ENCODE results near the gene DPF3.

DPF3 gene

GRCh38 chr14:72833174-72833573 is 60.7 kb downstream of the DPF3 start:
- no peak for DNase-seq

DNA sequence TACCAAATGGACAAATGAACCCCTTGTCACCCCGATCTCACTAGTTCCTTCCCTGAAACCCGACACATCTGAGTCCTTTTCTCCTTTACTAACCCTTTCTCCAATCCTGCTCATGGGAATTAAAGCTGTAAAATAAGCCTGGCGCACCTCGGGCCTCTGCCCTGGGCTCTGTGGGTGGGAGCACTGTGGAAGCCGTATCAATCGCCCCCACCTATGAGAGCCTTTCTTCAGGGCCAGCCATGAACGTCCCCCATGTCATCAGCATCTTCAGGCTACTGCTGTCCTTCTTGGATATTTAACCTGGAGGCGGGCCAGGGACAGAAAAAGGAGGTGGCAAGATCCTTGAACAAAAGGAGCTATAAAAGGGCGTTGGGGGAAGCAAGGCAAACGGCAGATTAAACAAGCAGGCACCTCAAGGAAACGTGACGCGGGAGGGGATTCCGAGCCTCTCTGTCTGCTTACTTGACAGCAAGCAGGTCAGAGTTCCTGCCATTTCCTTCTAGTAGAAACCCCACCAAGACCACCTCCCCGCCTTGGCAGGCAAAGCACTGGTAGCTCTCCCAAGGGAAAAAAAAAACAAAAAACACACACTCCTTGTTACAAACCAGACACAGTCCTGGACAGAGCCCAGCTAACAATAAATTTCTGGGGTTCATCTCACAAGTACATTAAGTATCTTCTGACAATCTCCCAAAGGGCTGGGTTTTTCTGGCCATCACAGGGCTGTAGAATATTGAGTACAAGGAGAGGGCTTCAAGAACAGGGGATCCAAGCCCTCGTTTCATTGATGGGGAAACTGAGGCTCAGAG is 62.9 kb downstream of the DPF3 start:
- DNase-seq = no peak

DNA sequence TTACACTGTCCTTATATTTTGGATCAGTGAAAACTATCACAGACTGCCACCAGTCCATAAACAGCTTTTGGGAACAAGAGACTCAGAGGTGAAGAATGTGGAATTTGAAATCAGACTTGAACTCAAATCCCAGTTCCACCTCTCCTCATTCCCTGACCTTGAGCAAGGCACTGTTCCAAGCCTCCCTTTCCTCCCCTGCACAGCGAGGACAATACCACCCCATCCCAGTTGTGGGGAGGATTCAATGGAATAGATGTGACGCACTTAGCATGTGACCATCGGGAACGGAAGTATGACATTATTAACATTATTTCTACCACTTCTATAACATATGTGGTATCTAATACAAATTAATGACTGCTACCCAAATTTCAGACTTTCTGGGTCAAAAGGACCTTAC is 63.5 kb downstream of the DPF3 start:
- DNase-seq = no peak

DNA sequence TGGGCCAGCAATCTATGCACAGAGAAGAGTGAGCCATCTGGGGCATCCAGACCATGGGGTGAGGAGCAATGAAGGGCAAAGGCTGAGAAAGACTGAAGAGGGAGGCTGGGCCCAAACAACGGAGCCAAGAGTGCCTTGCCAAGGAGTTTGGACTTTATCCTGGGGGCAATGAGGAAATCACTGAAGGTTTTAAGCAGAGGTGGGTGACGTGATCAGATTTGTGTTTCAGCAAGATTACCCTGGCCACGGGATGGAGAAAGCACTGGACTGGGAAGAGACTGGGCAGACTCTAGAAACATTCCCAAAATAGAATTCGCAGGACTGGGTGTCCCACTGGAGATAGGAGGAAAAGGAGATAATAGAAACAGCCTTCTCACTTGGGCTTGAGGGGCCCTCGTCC is 65.3 kb downstream of the DPF3 start:
- no peak for DNase-seq

GRCh38 chr14:72826039-72826438 is 67.9 kb downstream of the DPF3 start:
- DNase-seq = no peak

- DNase-seq = no peak
Measured at GRCh38 chr14:72825486-72825885, 68.4 kb downstream of the DPF3 start.

- no peak for DNase-seq
Measured at GRCh38 chr14:72824051-72824450, 69.8 kb downstream of the DPF3 start.

DNA sequence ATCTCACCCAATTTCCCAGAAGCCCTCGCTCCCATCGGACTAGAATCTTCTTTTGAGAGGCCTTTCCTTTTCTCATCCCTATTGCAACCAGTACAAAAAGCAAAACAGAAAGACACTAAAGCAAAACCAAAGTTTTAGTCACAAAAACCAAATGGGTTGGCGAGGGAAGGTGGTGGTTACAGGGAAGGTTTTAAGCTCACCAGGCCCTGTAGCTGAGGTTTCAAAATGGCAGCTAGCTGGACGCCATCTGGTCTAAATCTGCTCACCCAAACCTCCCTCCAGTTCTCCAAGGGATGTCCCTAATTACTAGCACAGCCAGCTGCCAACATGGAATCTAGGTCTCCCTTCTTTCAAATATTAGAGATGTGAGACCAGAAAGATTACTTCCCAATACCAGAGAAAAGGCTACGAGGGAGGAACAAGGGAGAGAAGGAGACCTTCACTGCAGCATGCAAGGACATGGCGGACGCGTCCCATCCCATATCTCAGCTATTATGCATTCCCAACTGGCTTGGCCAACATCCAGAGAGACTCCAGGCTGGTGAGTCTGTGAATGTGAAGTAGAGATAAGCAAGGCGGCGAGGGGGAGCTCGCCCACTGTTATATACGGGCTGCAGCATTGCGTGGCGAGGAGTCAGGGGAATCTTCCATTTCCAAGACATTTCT is 70.8 kb downstream of the DPF3 start:
- no peak for DNase-seq

GRCh38 chr14:72818998-72819397 is 74.9 kb downstream of the DPF3 start:
- DNase-seq = no peak

- DNase-seq = no peak
Measured at GRCh38 chr14:72816287-72816686, 77.6 kb downstream of the DPF3 start.

DNA sequence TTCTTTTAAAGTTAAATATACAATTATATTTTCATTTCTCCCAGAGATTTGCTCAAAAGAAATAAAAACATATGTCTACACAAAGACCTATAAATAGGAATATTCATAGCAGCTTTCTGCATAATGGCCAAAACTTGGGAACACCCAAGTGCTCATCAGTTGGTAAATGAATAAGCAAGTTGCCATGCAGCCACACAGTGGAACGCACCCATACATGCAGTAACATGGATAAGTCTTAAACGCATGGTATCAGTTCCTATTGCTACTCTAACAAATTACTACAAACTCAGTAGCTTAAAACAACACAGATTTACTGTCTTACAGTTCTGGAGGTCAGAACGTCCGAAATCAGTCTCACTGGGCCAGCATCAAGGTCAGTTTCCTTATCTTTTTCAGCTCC is 78.5 kb downstream of the DPF3 start:
- no peak for DNase-seq

DNA sequence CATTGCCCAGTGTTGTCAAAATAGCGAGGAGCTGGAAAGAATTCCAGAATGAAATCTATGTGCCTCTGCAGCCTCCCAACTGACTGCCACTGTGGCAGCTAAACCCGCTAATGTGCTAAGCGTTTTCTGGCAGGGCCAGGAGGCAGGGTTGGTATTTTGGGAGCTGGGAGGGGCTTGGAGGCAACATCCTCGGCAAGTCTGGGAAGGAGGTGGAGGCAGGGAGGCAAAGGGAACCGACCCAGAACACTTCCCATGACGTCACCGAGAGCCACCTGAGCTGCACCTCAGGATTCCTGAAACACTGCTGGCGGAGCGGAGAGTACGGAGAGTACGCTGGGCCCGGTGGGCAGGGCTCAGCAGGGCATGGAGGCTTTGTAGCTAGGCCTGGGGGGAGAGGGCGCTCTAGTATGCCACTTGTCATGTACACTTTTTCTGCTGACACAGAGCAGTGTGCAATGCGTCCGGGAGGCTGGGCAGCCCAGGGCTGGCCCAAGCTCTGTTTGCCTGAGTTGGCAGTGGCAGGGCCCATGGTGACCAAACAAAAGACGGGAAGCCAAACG is 81.5 kb downstream of the DPF3 start:
- no peak for DNase-seq

DNA sequence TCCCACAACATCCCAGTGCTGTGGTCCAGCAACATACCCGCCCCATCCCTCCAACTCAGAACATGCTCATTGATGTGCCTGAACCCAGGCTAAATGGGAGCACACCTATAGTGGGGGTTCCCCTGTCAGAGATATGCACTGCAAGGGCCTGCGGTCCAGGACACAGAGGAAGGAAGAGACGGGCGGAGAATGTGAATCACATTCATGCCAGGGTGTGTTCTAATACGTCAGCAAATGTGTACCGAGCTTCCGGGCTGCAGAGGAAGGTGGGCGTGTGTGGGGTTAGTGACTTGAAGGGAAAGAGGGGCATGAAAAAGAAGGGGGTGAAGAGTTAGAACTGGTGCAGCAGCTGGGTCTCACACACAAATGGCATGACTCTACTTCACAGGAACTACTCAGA is 83.7 kb downstream of the DPF3 start:
- DNase-seq = no peak

- DNase-seq = no peak
Measured at GRCh38 chr14:72809063-72809462, 84.8 kb downstream of the DPF3 start.

DNA sequence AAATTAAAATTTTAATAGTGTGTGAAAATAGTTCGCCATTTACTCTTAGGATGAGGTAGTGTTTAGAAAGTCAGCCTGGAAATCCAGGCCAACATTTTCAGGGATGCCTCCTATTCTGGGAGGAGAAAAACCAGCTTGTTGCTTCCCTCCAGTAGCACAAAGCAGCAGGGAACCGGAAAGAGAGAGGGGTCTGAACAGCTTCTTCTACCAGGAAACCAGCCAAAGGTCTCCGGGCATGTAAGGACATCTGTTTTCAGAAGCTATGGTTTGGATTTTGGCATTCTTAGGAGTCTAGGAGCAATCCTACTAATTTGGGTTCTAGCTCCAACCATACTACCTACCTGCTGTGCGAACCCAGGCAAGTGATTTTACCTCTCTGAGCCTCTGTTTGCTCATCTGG is 85.3 kb downstream of the DPF3 start:
- DNase-seq = no peak

- DNase-seq = no peak
Measured at GRCh38 chr14:72802588-72802946, 91.3 kb downstream of the DPF3 start.

DNA sequence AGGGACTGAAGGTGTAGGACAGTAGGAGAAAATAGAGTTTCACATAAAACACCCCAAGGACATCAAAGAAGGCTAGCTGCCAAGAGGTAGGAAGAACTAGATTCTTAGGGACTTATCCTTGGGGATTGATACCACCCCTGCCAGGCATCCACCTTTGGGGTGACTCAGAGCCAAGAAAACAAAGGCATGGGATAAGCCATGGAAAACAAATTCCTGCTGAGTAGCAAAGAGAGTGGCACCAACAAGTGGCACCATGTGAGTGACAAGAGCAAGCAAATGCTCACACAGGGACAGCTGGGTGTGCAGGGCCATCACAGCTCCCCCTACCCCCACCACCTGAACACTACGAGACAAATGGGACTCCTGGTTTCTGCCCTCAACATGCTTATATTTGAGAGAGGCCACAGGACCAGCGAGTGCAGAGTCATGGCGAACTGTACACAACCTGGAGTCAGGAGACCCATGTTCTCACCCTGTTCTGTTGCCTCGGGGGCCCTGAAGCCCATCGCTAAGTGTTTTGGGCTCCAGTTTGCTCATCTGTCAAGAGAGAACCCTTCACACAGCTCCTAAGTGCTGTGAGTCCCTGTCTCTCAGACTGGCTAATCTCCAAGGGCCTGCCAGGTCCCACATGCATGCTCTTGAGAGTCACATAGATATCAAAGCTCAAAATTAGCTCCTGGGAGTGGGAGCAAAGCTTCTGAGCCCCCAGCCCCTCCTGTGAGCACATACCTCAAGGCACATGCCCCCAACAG is 91.9 kb downstream of the DPF3 start:
- no peak for DNase-seq

GRCh38 chr14:72801381-72801812 is 92.5 kb downstream of the DPF3 start:
- DNase-seq = no peak

DNA sequence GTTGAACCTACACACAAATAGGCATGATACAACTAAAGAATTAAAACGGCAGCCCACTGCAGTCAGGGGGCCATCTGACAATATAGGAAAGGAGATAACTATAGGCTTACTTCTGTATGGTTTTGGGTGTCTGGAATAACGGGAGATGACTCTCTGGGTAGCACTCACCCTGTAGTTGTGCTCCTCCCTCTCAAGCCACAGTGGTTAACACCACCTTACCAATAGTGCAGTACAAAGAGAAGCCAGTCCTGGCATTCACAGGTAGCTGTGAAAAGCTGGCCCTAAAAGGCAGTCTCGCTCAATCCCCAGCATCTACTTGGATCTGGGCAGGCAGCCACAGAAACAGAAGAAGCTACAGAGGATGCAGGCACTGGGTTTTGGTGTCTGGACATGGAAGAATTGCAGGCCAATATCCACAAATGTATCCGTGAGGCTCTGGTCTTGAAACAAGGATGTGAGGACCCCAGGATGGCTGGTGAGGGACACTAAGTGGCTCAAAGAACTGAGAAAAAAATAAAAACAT is 93.0 kb downstream of the DPF3 start:
- DNase-seq = no peak

- DNase-seq = no peak
Measured at GRCh38 chr14:72800296-72800695, 93.6 kb downstream of the DPF3 start.

DNA sequence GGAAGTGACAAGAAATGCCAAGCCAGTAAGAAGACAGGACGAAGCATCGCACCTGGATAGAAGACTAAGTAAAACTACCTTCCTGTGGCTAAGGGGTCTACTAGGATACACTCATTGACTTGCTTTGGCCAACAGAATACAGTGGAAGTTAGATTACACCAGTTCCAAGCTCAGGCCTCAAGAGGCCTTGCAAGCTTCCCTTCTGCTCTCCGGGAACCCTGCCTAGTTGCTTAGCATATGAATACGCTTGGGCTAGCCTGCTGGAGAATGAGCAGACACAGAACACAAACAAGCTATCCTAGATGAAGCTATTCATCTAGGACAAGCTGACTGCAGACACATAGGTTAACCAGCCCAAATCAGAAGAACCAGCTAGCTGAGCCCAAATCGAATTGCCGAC is 97.0 kb downstream of the DPF3 start:
- DNase-seq = no peak

DNA sequence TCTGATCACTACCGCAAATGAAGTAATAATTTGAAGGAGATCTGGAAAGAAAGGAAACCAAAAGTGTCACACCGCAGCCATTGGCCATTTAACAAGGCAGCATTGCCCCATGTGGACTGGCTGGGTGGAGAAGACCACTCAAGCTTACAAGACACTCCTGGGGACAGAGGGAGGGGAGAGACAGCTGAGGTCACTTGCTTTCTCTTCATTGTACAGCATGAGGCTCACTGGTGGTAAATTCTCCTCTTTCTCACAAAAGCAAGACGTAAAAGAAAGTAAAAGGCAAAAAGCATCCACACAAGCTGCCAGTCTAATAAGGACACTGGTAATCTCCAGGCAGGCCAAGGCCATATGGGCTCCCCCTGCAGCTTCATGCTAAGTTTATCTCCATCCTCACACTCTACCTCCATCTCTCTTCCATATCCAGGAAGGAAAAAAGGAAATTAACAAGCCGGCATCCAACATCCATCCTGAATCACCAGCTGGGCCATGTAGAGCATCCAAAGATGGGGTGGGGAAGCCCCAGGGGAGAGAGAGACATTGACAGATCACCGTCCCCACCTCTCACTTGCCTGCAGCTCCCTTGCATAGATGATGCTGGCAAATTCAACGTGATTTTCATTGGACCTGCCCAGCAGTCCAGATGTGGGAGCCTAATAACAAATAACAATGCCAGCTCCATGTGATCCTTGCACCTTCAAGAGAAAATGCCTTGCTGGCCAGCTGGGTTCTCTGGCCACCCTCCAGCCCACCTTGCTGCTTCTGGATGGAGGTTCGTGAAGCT is 100.6 kb downstream of the DPF3 start:
- DNase-seq = no peak

Data from inflammatory macrophage (primary cell).